ENCODE data around the gene NRP1. TPM values are rescaled to one million over a fixed set of nuclear protein-coding genes. Genes with fewer than 3 reads are reported as not detected.

Gene NRP1
- total RNA-seq, 4 donors from 2014 or later = 3.1 to 27.7 (median 12.0) TPM

GRCh38 chr10:33209802-33210201 is 124.7 kb downstream of the NRP1 start:
- H3K4me1 ChIP-seq = peaks cover 0 to 23% (median 0%) of the 10 kb centered on the region in 3 donors
- H3K4me3 ChIP-seq = no peak overlapping the region
- no peaks in the 10 kb centered on the region for H3K27me3 ChIP-seq
- no peak for DNase-seq
- H3K36me3 ChIP-seq = peaks cover 0 to 62% (median 0%) of the 10 kb centered on the region in 3 donors
- no peaks in the 10 kb centered on the region for H3K9me3 ChIP-seq
- no peak overlapping the region for H3K27ac ChIP-seq
- no peak for TF ChIP-seq POLR2A (IDR thresholded peaks at IDR 0.05)
- no peak for TF ChIP-seq CTCF (IDR thresholded peaks at IDR 0.05)
- intact Hi-C loops (cut with DNase I) = no loop called here
- 62 to 65% methylated on average over 3 of the region's 3 CpGs for WGBS, 2 donors

GRCh38 chr10:33208166-33208565 is 126.3 kb downstream of the NRP1 start:
- 78 to 83% methylated on average over 1 to 4 of the region's 4 CpGs for WGBS, 2 donors
- Histone ChIP-seq H3K36me3 (peaks cover 0 to 49% (median 0%) of the 10 kb centered on the region in 3 donors), H3K27me3 (no peaks in the 10 kb centered on the region), H3K4me3 (no peak overlapping the region), H3K9me3 (no peaks in the 10 kb centered on the region), H3K27ac (no peak overlapping the region), H3K4me1 (peaks cover 0 to 23% (median 0%) of the 10 kb centered on the region in 3 donors)
- no peak for TF ChIP-seq CTCF (IDR thresholded peaks at IDR 0.05)
- intact Hi-C loops (cut with DNase I) = no loop called here
- no peak for DNase-seq

- WGBS, 2 donors = 60 to 81% methylated on average over 7 of the region's 7 CpGs
- no peak overlapping the region for H3K27ac ChIP-seq
- H3K4me3 ChIP-seq = no peak overlapping the region
- intact Hi-C loops (cut with DNase I) = no loop called here
- no peak for DNase-seq
- peaks cover 0 to 54% (median 0%) of the 10 kb centered on the region in 3 donors for H3K36me3 ChIP-seq
- no peak for TF ChIP-seq CTCF (IDR thresholded peaks at IDR 0.05)
- TF ChIP-seq POLR2A (IDR thresholded peaks at IDR 0.05) = no peak
- no peaks in the 10 kb centered on the region for H3K9me3 ChIP-seq
- H3K4me1 ChIP-seq = no peaks in the 10 kb centered on the region
- no peaks in the 10 kb centered on the region for H3K27me3 ChIP-seq
Measured at GRCh38 chr10:33204031-33204430, 130.4 kb downstream of the NRP1 start.

- Histone ChIP-seq H3K27me3 (no peaks in the 10 kb centered on the region), H3K9me3 (no peaks in the 10 kb centered on the region), H3K36me3 (peaks cover 0 to 46% (median 0%) of the 10 kb centered on the region in 3 donors), H3K4me3 (no peak overlapping the region), H3K27ac (no peak overlapping the region), H3K4me1 (peaks cover 0 to 7% (median 5%) of the 10 kb centered on the region in 3 donors)
- intact Hi-C loops (cut with DNase I) = no loop called here
- no peak for DNase-seq
- TF ChIP-seq POLR2A (IDR thresholded peaks at IDR 0.05) (no peak), CTCF (IDR thresholded peaks at IDR 0.05) (no peak)
- 64% methylated on average over 5 of the region's 5 CpGs for WGBS, 2 donors
Measured at GRCh38 chr10:33201971-33202370, 132.5 kb downstream of the NRP1 start.

GRCh38 chr10:33201056-33201780 is 133.2 kb downstream of the NRP1 start:
- Histone ChIP-seq H3K27me3 (no peaks in the 10 kb centered on the region), H3K4me1 (peaks cover 0 to 14% (median 5%) of the 10 kb centered on the region in 3 donors), H3K27ac (no peak overlapping the region), H3K4me3 (no peak overlapping the region), H3K9me3 (no peaks in the 10 kb centered on the region), H3K36me3 (peaks cover 0 to 39% (median 0%) of the 10 kb centered on the region in 3 donors)
- TF ChIP-seq POLR2A (IDR thresholded peaks at IDR 0.05) = no peak
- TF ChIP-seq CTCF (IDR thresholded peaks at IDR 0.05) = no peak
- 67 to 86% methylated on average over 4 of the region's 4 CpGs for WGBS, 2 donors
- intact Hi-C loops (cut with DNase I) = no loop called here
- DNase-seq = no peak
